Measurements from ENCODE around the gene ACAT2. TPM values are rescaled to one million over a fixed set of nuclear protein-coding genes. Genes with fewer than 3 reads are reported as not detected.
A peak's percentile ranks its signal among the peaks of the same experiment; 100 is the strongest.

ACAT2 gene
- polyA plus RNA-seq, 3 donors: 3.6 to 24.4 (median 19.5) TPM

DNA sequence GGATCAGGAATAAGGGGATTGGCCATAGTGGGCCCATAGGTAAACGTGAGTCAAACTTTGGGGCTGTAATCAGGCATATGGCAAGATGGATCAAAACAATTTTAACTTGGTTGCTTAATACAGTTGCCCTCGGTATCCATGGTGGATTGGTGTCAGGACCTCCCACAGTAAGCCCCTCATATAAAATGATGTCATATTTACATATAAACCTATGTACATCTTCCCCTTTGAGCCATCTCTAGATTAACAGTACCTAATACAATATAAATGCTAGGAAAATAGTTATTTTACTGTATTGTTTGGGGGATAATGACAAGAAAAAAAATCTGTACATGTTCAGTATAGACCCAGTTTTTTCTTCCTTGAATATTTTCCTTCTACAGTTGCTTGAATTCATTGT lies 7.4 kb upstream of the ACAT2 start:
- DNase-seq: no peak
- Histone ChIP-seq H3K27me3 (ENCODE audit: control insufficient read depth in 2 of 2, insufficient read depth in 2 of 2, low read length in 2 of 2) (no peaks in the 10 kb centered on the region), H3K9me3 (replicated peaks in 1 of 2; ENCODE audit: control insufficient read depth in 1 of 2, insufficient read depth in 1 of 2, low read length in 2 of 2) (no peaks in the 10 kb centered on the region), H3K27ac (ENCODE audit: low read depth in 1 of 2, low read length in 2 of 2) (no peak overlapping the region), H2AFZ (ENCODE audit: insufficient read depth, low read depth, low read length, poor library complexity, severe bottlenecking) (no peak overlapping the region), H3K79me2 (ENCODE audit: insufficient read depth, low read length) (peaks cover 39% of the 10 kb centered on the region), H3K4me2 (replicated peaks; ENCODE audit: extremely low read depth, low read length, poor library complexity, severe bottlenecking) (no peak overlapping the region), H3K4me3 (replicated peaks in 1 of 3; ENCODE audit: low read depth in 2 of 3, low read length in 3 of 3) (no peak overlapping the region), H3K36me3 (replicated peaks in 1 of 2; ENCODE audit: control insufficient read depth in 1 of 2, insufficient read depth in 2 of 2, low read length in 2 of 2) (peaks cover 82 to 95% of the 10 kb centered on the region in 2 donors), H4K20me1 (ENCODE audit: insufficient read depth, low read length) (peaks cover 68% of the 10 kb centered on the region), H3K9ac (ENCODE audit: insufficient read depth, low read length, poor library complexity, severe bottlenecking) (no peak overlapping the region), H3K4me1 (ENCODE audit: control insufficient read depth in 1 of 2, insufficient read depth in 2 of 2, low read length in 2 of 2) (no peaks in the 10 kb centered on the region)
- Mint-ChIP-seq H3K36me3 (peaks cover 76 to 86% of the 10 kb centered on the region in 2 donors), H3K4me3 (no peak overlapping the region), H3K27me3 (ENCODE audit: low read depth in 3 of 3) (no peaks in the 10 kb centered on the region), H3K9me3 (no peaks in the 10 kb centered on the region), H3K4me1 (no peaks in the 10 kb centered on the region), H3K27ac (no peak overlapping the region)
- intact Hi-C loops (cut with micrococcal nuclease): loop anchor here in 1 of 2 donors (5.0 kb wide), 1 partner anchor 33 kb away; the partner anchor contains the start of gene TCP1
- WGBS (ENCODE audit: insufficient coverage): 89% methylated on average over 1 of the region's 2 CpGs
- TF ChIP-seq, protein P1, sequence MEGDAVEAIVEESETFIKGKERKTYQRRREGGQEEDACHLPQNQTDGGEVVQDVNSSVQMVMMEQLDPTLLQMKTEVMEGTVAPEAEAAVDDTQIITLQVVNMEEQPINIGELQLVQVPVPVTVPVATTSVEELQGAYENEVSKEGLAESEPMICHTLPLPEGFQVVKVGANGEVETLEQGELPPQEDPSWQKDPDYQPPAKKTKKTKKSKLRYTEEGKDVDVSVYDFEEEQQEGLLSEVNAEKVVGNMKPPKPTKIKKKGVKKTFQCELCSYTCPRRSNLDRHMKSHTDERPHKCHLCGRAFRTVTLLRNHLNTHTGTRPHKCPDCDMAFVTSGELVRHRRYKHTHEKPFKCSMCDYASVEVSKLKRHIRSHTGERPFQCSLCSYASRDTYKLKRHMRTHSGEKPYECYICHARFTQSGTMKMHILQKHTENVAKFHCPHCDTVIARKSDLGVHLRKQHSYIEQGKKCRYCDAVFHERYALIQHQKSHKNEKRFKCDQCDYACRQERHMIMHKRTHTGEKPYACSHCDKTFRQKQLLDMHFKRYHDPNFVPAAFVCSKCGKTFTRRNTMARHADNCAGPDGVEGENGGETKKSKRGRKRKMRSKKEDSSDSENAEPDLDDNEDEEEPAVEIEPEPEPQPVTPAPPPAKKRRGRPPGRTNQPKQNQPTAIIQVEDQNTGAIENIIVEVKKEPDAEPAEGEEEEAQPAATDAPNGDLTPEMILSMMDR (IDR thresholded peaks at IDR 0.05): no peak

DNA sequence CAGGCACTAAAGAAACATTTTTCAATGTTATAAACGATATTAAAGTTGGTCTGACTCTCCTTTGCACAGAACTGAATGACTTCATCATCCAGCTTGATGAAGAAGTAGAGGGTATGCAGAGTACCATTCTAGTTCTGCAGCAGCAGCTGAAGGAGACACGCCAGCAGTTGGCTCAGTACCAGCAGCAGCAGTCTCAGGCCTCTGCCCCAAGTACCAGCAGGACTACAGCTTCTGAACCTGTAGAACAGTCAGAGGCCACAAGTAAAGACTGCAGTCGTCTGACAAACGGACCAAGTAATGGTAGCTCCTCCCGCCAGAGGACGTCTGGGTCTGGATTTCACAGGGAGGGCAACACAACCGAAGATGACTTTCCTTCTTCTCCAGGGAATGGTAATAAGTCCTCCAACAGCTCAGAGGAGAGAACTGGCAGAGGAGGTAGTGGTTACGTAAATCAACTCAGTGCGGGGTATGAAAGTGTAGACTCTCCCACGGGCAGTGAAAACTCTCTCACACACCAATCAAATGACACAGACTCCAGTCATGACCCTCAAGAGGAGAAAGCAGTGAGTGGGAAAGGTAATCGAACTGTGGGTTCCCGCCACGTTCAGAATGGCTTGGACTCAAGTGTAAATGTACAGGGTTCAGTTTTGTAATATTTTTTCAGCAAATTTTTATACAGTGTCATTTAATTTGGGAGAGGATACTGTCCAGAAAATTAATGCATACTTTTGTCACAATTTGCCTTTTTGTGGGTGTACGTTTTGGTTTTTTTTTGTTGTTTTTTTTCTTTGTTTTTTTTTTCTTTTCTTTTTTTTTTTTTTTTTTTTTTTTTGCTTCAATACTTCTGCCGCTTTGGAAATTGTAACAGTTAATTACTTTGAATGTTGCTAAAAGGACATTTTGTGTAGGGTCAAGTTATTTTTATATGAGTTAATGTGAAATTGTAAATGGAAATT lies 6.6 kb upstream of the ACAT2 start:
- peaks cover 6% of the 10 kb centered on the region for H3K4me1 Mint-ChIP-seq
- peaks cover 68 to 78% of the 10 kb centered on the region in 2 donors for H3K36me3 Mint-ChIP-seq
- Histone ChIP-seq H3K27me3 (ENCODE audit: control insufficient read depth in 2 of 2, insufficient read depth in 2 of 2, low read length in 2 of 2) (no peaks in the 10 kb centered on the region), H3K79me2 (ENCODE audit: insufficient read depth, low read length) (peaks cover 35% of the 10 kb centered on the region), H4K20me1 (ENCODE audit: insufficient read depth, low read length) (peaks cover 64% of the 10 kb centered on the region), H3K36me3 (replicated peaks in 1 of 2; ENCODE audit: control insufficient read depth in 1 of 2, insufficient read depth in 2 of 2, low read length in 2 of 2) (peaks cover 75 to 87% of the 10 kb centered on the region in 2 donors), H2AFZ (ENCODE audit: insufficient read depth, low read depth, low read length, poor library complexity, severe bottlenecking) (no peak overlapping the region), H3K27ac (ENCODE audit: low read depth in 1 of 2, low read length in 2 of 2) (peak overlapping the region in 1 of 2 donors; percentile 15), H3K4me1 (ENCODE audit: control insufficient read depth in 1 of 2, insufficient read depth in 2 of 2, low read length in 2 of 2) (peaks cover 2 to 6% of the 10 kb centered on the region in 2 donors), H3K9ac (ENCODE audit: insufficient read depth, low read length, poor library complexity, severe bottlenecking) (no peak overlapping the region), H3K9me3 (replicated peaks in 1 of 2; ENCODE audit: control insufficient read depth in 1 of 2, insufficient read depth in 1 of 2, low read length in 2 of 2) (no peaks in the 10 kb centered on the region), H3K4me3 (replicated peaks in 1 of 3; ENCODE audit: low read depth in 2 of 3, low read length in 3 of 3) (no peak overlapping the region), H3K4me2 (replicated peaks; ENCODE audit: extremely low read depth, low read length, poor library complexity, severe bottlenecking) (no peak overlapping the region)
- 86% methylated on average over 2 of the region's 15 CpGs for WGBS (ENCODE audit: insufficient coverage)
- no peaks in the 10 kb centered on the region for H3K9me3 Mint-ChIP-seq
- peak overlapping the region in 4 of 7 donors; percentile 1 to 67 (median 20) for H3K27ac Mint-ChIP-seq
- no peak overlapping the region for H3K4me3 Mint-ChIP-seq
- intact Hi-C loops (cut with micrococcal nuclease): loop anchor here in 1 of 2 donors (5.0 kb wide), 1 partner anchor 32 kb away; the partner anchor contains the start of gene TCP1
- TF ChIP-seq, protein P1 (IDR thresholded peaks at IDR 0.05): no peak
- no peaks in the 10 kb centered on the region for H3K27me3 Mint-ChIP-seq (ENCODE audit: low read depth in 3 of 3)
- no peak for DNase-seq
